ENCODE measurements around the gene TUBB3.
"Not testable (repeated sequence)": the region's sequence is repeated elsewhere in the genome, so short reads cannot be mapped to it uniquely, and the experiment has no call there.

GRCh38 chr16:89879123-89879522 lies 44.0 kb upstream of the TUBB3 start:
- TF ChIP-seq CTCF (IDR thresholded peaks at IDR 0.05); POLR2AphosphoS5 (IDR thresholded peaks at IDR 0.05; ENCODE audit: low read depth, low read length): not testable (repeated sequence)
